Urothelium cell line (cell line): Measurements from ENCODE around the gene SLC29A1.

ENCODE experiments used
- DNase-seq: peaks from one replicate; pipeline ENCODE4 v3.0.0; 2011; ENCODE audit warnings: low spot score, mixed read lengths
- FAIRE-seq: peaks from 2 replicates; lab custom pipeline; 2011; peaks lifted over from hg19 to GRCh38; lab: Jason Lieb, UNC

Gene SLC29A1

DNA sequence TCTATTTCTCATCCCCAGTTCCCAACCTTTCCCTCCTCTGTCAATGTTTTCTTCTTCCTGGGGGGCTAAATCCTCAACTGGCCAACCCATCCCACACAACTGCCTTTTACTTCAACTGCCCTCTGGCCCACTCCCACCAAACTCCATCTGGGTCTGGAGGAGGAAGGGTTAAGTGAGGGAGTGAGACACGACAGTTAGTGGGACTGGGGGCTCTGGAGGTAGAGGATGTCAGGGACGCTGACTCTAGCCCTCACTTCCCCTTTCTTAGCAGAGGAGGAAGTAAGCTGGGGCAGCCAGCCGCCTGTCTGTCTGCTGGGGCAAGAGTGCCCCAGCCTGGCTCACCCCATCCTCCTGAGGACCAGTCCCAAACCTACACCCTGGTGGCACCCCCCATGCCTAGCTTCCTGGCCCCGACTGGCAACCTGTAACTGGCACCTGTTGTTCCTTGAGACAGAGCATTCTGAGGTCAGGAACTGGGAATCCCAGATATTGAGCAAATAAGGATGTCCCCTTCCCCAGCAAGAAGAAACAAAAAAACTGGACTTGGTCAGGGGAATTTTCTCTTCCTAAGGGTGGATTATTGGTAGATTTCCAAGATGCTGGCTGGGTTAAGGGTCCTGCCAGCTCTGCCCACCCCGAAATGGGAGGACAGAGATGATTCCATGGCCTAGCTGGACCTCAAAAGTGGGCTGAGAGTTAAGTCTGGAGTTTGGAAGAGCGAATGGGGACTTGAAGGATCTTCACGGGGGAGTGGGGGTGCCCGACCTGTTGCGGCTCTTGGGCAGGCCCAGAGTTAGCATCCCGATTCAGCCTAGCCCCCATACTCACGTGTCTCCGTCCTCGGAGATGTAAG lies 41.0 kb downstream of the SLC29A1 start:
- DNase-seq = no peak
- no peak for FAIRE-seq

DNA sequence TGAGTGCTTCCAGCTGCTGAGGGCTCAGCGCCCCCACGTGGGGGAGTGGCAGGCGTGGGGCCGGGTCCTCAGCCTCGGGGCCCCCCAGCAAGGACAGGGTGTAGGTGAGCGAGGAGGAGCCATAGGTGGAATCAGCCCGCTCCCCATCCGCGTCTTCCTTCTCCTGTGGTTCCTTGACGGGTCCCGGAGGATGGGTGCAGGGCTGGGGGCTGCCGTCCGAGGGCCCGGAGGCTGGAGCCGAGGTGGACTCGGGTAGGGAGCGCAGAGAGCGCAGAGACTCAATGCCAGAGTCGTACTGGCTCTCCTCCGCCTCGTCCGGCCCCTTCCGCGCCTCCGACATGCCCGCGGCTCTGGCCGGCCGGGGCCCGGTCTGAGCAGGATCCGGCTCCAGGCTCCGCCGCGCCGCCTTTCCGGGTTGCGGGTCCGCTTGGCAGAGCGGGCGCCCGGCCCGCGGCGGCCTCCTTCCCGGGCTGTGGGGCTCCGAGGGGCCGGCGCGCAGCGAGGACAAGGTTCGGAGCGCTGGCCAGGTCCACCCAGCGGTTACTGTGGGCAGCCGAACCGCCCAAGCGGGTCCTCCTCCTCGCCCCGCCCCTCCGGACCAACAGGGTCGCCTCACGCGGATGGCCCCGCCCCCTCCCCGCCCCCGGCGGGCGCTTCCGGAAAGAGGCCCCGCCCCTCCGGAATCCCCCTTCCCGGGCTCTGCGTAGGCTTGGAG lies 41.8 kb downstream of the SLC29A1 start, which contains the start of gene NFKBIE:
Gene NFKBIE (minus strand): TSS at position 545 of the 715 bp plus-strand sequence. CDS start 205 bp downstream, at position 340.
- FAIRE-seq = no peak

DNA sequence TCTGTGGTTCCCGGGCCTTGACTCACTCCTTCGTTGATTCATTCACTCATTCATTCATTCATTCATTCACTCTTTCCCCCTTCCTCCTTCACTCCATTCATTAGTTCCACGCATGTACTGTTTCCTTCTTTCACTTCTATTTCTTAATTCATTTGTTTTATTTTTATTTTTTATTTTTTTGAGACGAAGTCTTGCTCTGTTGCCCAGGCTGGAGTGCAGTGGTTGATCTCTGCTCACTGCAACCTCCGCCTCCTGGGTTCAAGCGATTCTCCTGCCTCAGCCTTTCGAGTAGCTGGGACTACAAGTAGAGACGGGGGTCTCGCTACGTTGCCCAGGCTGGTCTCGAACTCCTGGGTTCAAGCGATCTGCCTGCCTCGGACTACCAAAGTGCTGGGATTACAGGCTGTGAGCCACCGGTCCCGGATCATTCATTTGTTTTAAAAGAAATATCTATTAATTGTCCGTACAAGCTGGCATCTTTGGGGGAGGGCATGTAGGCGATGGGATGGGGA lies 42.4 kb downstream of the SLC29A1 start:
- no peak for FAIRE-seq
- no peak for DNase-seq

More for the DNA sequence above, 41.8 kb downstream of the SLC29A1 start, which contains the start of gene NFKBIE:
- peak; percentile 97 for DNase-seq

GRCh38 chr6:44266347-44266746 lies 43.0 kb downstream of the SLC29A1 start:
- FAIRE-seq (no peak), DNase-seq (no peak)

DNA sequence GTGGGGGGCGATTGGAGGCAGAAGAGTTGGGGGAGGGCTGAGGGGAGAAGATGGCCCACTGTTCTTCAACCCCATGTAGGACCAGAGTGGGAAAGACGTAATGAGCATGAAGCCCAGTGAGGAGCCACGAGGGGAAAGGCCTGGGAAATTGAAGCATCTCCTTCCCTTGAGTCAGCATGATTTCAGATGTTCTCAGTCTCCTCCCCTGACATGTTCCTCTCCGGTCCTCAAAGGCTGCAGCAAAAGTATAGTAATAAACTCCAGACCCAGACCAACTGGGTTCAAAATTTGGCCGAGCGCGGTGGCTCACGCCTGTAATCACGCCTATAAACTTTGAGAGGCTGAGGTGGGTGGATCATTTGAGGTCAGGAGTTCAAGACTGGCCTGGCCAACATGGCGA lies 43.9 kb downstream of the SLC29A1 start:
- DNase-seq = no peak
- no peak for FAIRE-seq

DNA sequence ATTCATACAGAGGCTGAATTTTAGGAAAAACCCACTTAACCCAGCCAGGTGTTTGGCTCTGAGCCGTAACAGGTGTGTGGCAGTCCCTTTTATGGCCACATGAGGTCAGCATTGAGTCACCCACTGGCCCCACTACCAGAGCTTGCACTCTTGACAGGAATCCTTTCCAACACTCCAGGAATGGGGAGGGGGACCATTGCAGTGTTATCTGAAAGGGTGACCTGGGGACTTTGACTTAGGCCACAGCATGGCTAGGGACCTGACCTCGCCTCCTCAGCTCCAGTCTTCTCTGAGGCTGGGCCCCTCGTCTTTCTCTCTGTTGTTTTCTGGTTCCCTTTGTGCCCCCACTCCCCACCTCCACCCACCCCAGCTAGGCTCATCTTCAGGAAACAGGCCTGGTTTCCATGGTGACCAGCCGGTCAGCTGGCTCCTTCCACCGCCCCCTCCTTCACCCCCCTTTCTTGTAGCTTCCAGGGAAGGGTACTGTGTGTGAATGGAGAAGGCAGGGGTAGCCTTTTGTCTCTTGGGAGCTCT lies 44.8 kb downstream of the SLC29A1 start:
- FAIRE-seq (peak; percentile 17), DNase-seq (peak; percentile 74)

DNA sequence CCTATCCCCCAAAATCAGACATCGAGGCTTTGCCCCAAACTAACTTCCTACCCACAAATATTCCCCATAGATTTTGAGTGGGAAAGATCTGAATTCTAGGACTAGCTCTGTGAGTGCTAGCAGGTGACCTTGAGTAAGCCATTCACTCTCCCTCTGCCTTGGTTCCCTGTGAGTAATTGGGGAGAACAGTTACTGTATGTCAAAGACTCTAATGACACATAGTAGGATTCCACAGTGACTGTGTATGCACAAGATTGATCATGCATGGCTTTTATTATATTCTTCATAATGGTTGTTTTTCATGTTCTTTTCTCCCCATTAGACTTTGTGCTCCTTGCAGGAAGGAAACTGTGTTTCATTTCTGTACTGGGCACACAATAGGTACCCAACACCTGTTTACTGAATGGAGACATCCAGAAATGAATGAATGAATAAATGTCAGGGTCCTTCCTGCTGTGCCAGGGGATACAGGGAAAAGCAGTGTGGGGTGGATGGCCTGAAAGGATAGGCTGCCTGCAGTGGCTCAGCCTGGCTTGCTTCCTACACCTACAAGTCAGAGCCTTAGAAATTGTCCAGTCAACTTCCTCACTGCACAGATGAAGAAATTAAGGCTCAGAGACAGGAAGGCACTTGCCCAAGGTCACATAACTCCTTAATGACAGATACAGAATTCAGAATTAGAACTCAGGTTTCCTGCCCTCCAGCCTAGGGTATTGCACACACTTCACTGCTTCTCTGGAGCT lies 46.0 kb downstream of the SLC29A1 start:
- no peak for FAIRE-seq
- DNase-seq = no peak

GRCh38 chr6:44269921-44270525 lies 46.6 kb downstream of the SLC29A1 start, which contains the start of gene TMEM151B:
Gene TMEM151B, plus strand, starts transcription at chr6:44270450. Its CDS starts 293 bp downstream, at chr6:44270743.
- FAIRE-seq = no peak
- no peak for DNase-seq

GRCh38 chr6:44270526-44271405 lies 47.4 kb downstream of the SLC29A1 start:
- FAIRE-seq (no peak), DNase-seq (peak; percentile 51)

- no peak for FAIRE-seq
Measured at GRCh38 chr6:44271406-44271723, 48.0 kb downstream of the SLC29A1 start.

DNA sequence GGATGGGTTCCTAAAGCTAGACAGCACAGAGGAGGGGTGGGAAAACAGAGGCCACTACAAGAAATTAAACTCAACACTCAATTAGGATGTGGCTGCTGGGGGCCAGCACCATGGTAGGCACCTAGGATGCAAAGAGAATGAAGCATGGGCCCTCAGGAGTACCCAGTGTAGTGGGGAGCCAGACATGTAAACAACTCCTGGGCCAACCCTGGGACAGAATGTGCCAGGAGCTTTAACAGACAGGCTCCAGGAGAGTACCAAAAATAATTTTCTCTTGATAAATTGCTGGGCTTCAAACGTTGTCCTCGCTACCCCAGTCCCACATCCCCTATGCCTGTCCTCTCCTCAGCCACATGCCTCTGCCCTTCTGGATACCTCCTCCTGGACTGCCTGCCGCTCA lies 48.5 kb downstream of the SLC29A1 start:
- FAIRE-seq = no peak
- no peak for DNase-seq

More at GRCh38 chr6:44271406-44271723, 48.0 kb downstream of the SLC29A1 start:
- no peak for DNase-seq

- DNase-seq (no peak), FAIRE-seq (no peak)
Measured at GRCh38 chr6:44272529-44272928, 49.1 kb downstream of the SLC29A1 start.

DNA sequence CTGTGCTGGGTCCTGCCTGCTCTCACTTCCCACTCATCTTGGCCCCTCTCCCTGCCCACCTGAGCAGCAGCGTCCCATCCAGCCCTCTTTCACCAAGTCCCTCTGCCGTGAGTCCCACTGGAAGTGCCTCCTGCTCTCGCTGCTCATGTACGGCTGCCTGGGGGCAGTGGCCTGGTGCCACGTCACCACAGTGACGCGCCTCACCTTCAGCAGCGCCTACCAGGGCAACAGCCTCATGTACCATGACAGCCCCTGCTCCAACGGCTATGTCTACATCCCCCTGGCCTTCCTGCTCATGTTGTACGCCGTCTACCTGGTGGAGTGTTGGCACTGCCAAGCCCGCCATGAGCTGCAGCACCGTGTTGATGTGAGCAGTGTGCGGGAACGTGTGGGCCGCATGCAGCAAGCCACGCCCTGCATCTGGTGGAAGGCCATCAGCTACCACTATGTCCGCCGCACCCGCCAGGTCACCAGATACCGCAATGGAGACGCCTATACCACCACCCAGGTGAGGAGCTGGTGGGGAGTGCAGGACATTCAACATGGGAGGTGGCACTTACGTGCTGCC lies 49.7 kb downstream of the SLC29A1 start:
- DNase-seq = no peak
- no peak for FAIRE-seq

DNA sequence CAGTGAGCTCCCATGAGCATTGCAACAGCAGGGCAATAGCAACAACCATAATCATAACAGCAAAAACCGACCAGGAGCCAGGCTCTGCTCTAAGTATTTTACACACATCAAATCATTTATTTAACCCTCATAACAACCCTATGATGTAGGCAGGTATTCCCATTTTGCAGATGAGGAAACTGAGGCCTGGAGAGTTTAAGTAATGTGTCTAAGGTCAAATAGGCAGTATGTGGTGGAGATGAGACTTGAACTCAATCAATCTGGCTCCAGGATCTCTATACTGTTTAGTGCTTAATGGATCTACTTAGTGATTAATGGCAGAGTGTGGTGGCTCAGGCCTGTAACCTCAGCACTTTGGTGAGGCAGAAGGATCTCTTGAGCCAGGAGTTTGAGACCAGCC lies 50.2 kb downstream of the SLC29A1 start:
- FAIRE-seq = no peak
- no peak for DNase-seq

DNA sequence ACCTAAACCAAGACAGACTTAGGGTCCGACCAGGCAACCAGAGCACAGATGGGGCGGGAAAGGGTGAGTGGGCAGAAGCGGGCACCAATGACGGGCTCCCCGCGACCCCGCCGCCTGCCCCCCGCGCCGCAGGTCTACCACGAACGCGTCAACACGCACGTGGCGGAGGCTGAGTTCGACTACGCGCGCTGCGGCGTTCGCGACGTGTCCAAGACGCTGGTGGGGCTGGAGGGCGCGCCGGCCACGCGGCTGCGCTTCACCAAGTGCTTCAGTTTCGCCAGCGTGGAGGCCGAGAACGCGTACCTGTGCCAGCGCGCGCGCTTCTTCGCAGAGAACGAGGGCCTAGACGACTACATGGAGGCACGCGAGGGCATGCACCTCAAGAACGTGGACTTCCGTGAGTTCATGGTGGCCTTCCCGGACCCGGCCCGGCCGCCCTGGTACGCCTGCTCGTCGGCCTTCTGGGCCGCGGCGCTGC lies 51.9 kb downstream of the SLC29A1 start:
- no peak for FAIRE-seq

GRCh38 chr6:44275749-44276648 lies 52.6 kb downstream of the SLC29A1 start:
- no peak for FAIRE-seq
- DNase-seq = no peak

More for the DNA sequence above, 51.9 kb downstream of the SLC29A1 start:
- DNase-seq = no peak

GRCh38 chr6:44276667-44277640 lies 53.6 kb downstream of the SLC29A1 start:
- no peak for FAIRE-seq
- DNase-seq = no peak
